HL-60 (cell line): ENCODE data around the gene PIK3C3.

Experiments used
- CTCF ChIP-seq: IDR thresholded peaks from one replicate; pipeline ENCODE4 v1.5.1; 2011; ENCODE audit warnings: low read length, control low read depth, inconsistent platforms; ENCODE audit not compliant: insufficient read depth
- GABPA ChIP-seq: IDR thresholded peaks from 2 replicates; pipeline ENCODE4 v1.6.1; 2012; ENCODE audit warnings: low read depth
- POLR2AphosphoS5 ChIP-seq: IDR thresholded peaks from 2 replicates; pipeline ENCODE4 v1.6.1; 2012; ENCODE audit warnings: low read depth

- TF ChIP-seq CTCF (no peak), POLR2AphosphoS5 (no peak), GABPA (no peak)
Measured at GRCh38 chr18:41922176-41922575, 32.9 kb upstream of the PIK3C3 start.
